Measurements from ENCODE around the gene JCAD. TPM values are rescaled to one million over a fixed set of nuclear protein-coding genes. Genes with fewer than 3 reads are reported as not detected.

Gene JCAD
- total RNA-seq, 1 experiment from 2014 or later: 0.77 TPM

GRCh38 chr10:30039988-30040387 is 19.4 kb downstream of the JCAD start:
- H2BK120ac ChIP-seq (ENCODE audit: low read depth, low read length, poor library complexity, severe bottlenecking): no peak overlapping the region
- no CpG with 5 or more reads among the region's 8 CpGs for WGBS (ENCODE audit: extremely low coverage, insufficient read length, low lambda C conversion rate)
- no peak overlapping the region for H3K4me3 Mint-ChIP-seq

More at GRCh38 chr10:30039988-30040387, 19.4 kb downstream of the JCAD start:
- Histone ChIP-seq H3K56ac (ENCODE audit: insufficient read length, low read depth, low read length) (no peak overlapping the region), H2AK5ac (ENCODE audit: insufficient read length, low read length) (no peak overlapping the region), H2BK5ac (ENCODE audit: insufficient read length, low read length) (no peak overlapping the region), H3K18ac (ENCODE audit: insufficient read length, low read depth, low read length) (no peak overlapping the region), H2AFZ (ENCODE audit: low read length) (no peak overlapping the region), H3K79me1 (ENCODE audit: insufficient read depth, low read depth, low read length, poor library complexity, severe bottlenecking) (no peaks in the 10 kb centered on the region), H4K8ac (replicated peaks; ENCODE audit: insufficient read length, low read depth, low read length) (no peak overlapping the region), H2BK20ac (ENCODE audit: low read depth, low read length, poor library complexity, severe bottlenecking) (no peak overlapping the region), H3K79me2 (ENCODE audit: insufficient read depth, low read length) (no peaks in the 10 kb centered on the region), H3K4me1 (ENCODE audit: insufficient read depth, low read length) (no peaks in the 10 kb centered on the region), H3K23ac (ENCODE audit: insufficient read length, low read depth, low read length) (no peak overlapping the region), H2BK12ac (ENCODE audit: insufficient read length, low read depth, low read length) (no peak overlapping the region), H4K91ac (ENCODE audit: insufficient read length, low read depth, low read length) (no peak overlapping the region), H4K5ac (ENCODE audit: insufficient read length, low read depth, low read length) (no peak overlapping the region), H2BK15ac (ENCODE audit: low read depth, low read length) (no peak overlapping the region), H3K23me2 (ENCODE audit: insufficient read length, low read depth, low read length, poor library complexity, severe bottlenecking) (no peaks in the 10 kb centered on the region), H3K9ac (ENCODE audit: extremely low read depth, insufficient read length, low read length) (no peak overlapping the region), H3K27ac (ENCODE audit: insufficient read length, low read depth, low read length) (no peak overlapping the region), H3K4ac (ENCODE audit: low read depth, low read length) (no peak overlapping the region), H3K9me3 (ENCODE audit: control insufficient read depth, low read depth, low read length) (no peaks in the 10 kb centered on the region), H4K20me1 (ENCODE audit: control insufficient read depth, insufficient read depth, insufficient read length) (no peaks in the 10 kb centered on the region), H3K4me2 (ENCODE audit: insufficient read depth, insufficient read length, low read length) (no peak overlapping the region), H3T11ph (ENCODE audit: low read length) (no peak overlapping the region), H3K14ac (ENCODE audit: insufficient read depth, low read length) (no peak overlapping the region), H3K27me3 (ENCODE audit: insufficient read depth, low read length) (no peaks in the 10 kb centered on the region)
- no peak for TF ChIP-seq CTCF (conservative IDR thresholded peaks at IDR 0.05)
- Mint-ChIP-seq H3K27ac (no peak overlapping the region; a peak in 1 of 7 replicates), H3K4me1 (peaks cover 24% of the 10 kb centered on the region in 2 experiments), H3K27me3 (ENCODE audit: low read depth) (peaks cover 2% of the 10 kb centered on the region), H3K9me3 (no peaks in the 10 kb centered on the region), H3K36me3 (ENCODE audit: insufficient read depth in 1 of 3, low read depth in 3 of 3) (no peaks in the 10 kb centered on the region; a peak in 1 of 7 replicates)
- DNase-seq: no peak
